Measurements from ENCODE around the gene ARID3B.
"Not testable (repeated sequence)": the region's sequence is repeated elsewhere in the genome, so short reads cannot be mapped to it uniquely, and the experiment has no call there.

The ARID3B gene

GRCh38 chr15:74514059-74514458 lies 27.0 kb upstream of the ARID3B start:
- not testable (repeated sequence) for H3K9me3 ChIP-seq (ENCODE audit: control insufficient read depth, low read length); H3K9ac ChIP-seq (ENCODE audit: low read length); H3K4me3 ChIP-seq (ENCODE audit: low read length); H3K27me3 ChIP-seq (replicated peaks; ENCODE audit: control insufficient read depth, insufficient read depth, low read length); H3K36me3 ChIP-seq (ENCODE audit: control insufficient read depth, insufficient read depth, low read length, severe bottlenecking); H3K4me1 ChIP-seq (ENCODE audit: control insufficient read depth, insufficient read depth, low read length)
- DNase-seq (ENCODE audit: low read depth): peak; percentile 13

GRCh38 chr15:74517096-74517495 lies 23.9 kb upstream of the ARID3B start:
- Histone ChIP-seq H3K36me3 (ENCODE audit: control insufficient read depth, insufficient read depth, low read length, severe bottlenecking) (no peaks in the 10 kb centered on the region), H3K9ac (ENCODE audit: low read length) (no peak overlapping the region), H3K27me3 (replicated peaks; ENCODE audit: control insufficient read depth, insufficient read depth, low read length) (no peaks in the 10 kb centered on the region), H3K4me3 (ENCODE audit: low read length) (no peak overlapping the region), H3K4me1 (ENCODE audit: control insufficient read depth, insufficient read depth, low read length) (no peaks in the 10 kb centered on the region), H3K9me3 (ENCODE audit: control insufficient read depth, low read length) (no peaks in the 10 kb centered on the region)
- DNase-seq (ENCODE audit: low read depth): no peak

DNA sequence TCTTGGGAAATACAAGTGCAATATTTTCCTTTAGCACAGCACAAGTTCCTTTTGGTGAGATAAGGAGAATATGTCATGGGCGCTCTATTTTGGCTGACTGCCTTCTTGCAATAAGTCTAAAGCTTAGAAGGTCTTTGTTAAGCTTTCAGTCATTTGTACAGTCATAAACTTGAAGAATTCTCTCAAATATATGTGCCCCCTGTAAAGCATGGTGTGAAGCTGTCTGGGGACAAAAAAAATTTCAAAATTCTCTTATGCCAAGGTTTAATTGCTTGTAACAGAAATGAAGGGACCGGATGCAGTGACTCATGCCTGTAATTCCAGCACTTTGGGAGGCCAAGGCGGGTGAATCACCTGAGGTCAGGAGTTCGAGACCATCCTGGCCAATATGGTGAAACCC lies 21.7 kb upstream of the ARID3B start:
- Histone ChIP-seq H3K4me3 (ENCODE audit: low read length) (no peak overlapping the region), H3K9ac (ENCODE audit: low read length) (no peak overlapping the region), H3K9me3 (ENCODE audit: control insufficient read depth, low read length) (no peaks in the 10 kb centered on the region), H3K36me3 (ENCODE audit: control insufficient read depth, insufficient read depth, low read length, severe bottlenecking) (no peaks in the 10 kb centered on the region), H3K4me1 (ENCODE audit: control insufficient read depth, insufficient read depth, low read length) (no peaks in the 10 kb centered on the region), H3K27me3 (replicated peaks; ENCODE audit: control insufficient read depth, insufficient read depth, low read length) (no peaks in the 10 kb centered on the region)
- DNase-seq (ENCODE audit: low read depth): no peak

GRCh38 chr15:74520407-74520806 lies 20.6 kb upstream of the ARID3B start:
- Histone ChIP-seq H3K4me3 (ENCODE audit: low read length) (no peak overlapping the region), H3K4me1 (ENCODE audit: control insufficient read depth, insufficient read depth, low read length) (peaks cover 2% of the 10 kb centered on the region), H3K9ac (ENCODE audit: low read length) (no peak overlapping the region), H3K27me3 (replicated peaks; ENCODE audit: control insufficient read depth, insufficient read depth, low read length) (no peaks in the 10 kb centered on the region), H3K9me3 (ENCODE audit: control insufficient read depth, low read length) (no peaks in the 10 kb centered on the region), H3K36me3 (ENCODE audit: control insufficient read depth, insufficient read depth, low read length, severe bottlenecking) (no peaks in the 10 kb centered on the region)
- no peak for DNase-seq (ENCODE audit: low read depth)

- no peak for DNase-seq (ENCODE audit: low read depth)
- Histone ChIP-seq H3K9me3 (ENCODE audit: control insufficient read depth, low read length) (no peaks in the 10 kb centered on the region), H3K36me3 (ENCODE audit: control insufficient read depth, insufficient read depth, low read length, severe bottlenecking) (no peaks in the 10 kb centered on the region), H3K27me3 (replicated peaks; ENCODE audit: control insufficient read depth, insufficient read depth, low read length) (no peaks in the 10 kb centered on the region), H3K4me1 (ENCODE audit: control insufficient read depth, insufficient read depth, low read length) (peaks cover 10% of the 10 kb centered on the region), H3K9ac (ENCODE audit: low read length) (no peak overlapping the region), H3K4me3 (ENCODE audit: low read length) (no peak overlapping the region)
These were observed 17.0 kb upstream of the ARID3B start for GRCh38 chr15:74523982-74524381.

GRCh38 chr15:74525309-74525708 lies 15.7 kb upstream of the ARID3B start:
- no peaks in the 10 kb centered on the region for H3K9me3 ChIP-seq (ENCODE audit: control insufficient read depth, low read length)

DNA sequence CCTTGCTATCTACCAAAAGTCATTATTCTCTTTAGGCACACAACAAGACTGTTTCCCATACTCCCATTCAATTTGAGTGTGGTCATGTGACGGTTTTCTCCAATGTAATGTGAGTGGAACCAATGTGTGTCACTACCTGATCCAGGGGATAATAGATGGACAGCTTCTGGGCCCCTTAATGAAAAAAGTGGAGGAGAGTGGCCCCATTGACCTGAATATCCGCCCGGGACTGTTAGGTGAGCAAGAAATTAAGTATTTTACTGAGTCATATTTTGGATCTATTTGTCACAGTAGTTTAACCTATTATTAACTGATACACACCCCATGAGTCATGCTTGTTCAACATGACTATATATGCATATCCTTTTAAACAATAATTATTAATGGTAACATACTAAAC lies 15.1 kb upstream of the ARID3B start:
- H3K27me3 ChIP-seq (replicated peaks; ENCODE audit: control insufficient read depth, insufficient read depth, low read length): no peaks in the 10 kb centered on the region
- no peak for DNase-seq (ENCODE audit: low read depth)
- no peaks in the 10 kb centered on the region for H3K36me3 ChIP-seq (ENCODE audit: control insufficient read depth, insufficient read depth, low read length, severe bottlenecking)
- peaks cover 10% of the 10 kb centered on the region for H3K4me1 ChIP-seq (ENCODE audit: control insufficient read depth, insufficient read depth, low read length)
- no peaks in the 10 kb centered on the region for H3K9me3 ChIP-seq (ENCODE audit: control insufficient read depth, low read length)
- H3K9ac ChIP-seq (ENCODE audit: low read length): no peak overlapping the region
- no peak overlapping the region for H3K4me3 ChIP-seq (ENCODE audit: low read length)

More at GRCh38 chr15:74525309-74525708, 15.7 kb upstream of the ARID3B start:
- Histone ChIP-seq H3K27me3 (replicated peaks; ENCODE audit: control insufficient read depth, insufficient read depth, low read length) (no peaks in the 10 kb centered on the region), H3K4me3 (ENCODE audit: low read length) (no peak overlapping the region), H3K9ac (ENCODE audit: low read length) (no peak overlapping the region), H3K36me3 (ENCODE audit: control insufficient read depth, insufficient read depth, low read length, severe bottlenecking) (no peaks in the 10 kb centered on the region), H3K4me1 (ENCODE audit: control insufficient read depth, insufficient read depth, low read length) (peaks cover 10% of the 10 kb centered on the region)
- no peak for DNase-seq (ENCODE audit: low read depth)

- H3K36me3 ChIP-seq (ENCODE audit: control insufficient read depth, insufficient read depth, low read length, severe bottlenecking): no peaks in the 10 kb centered on the region
- no peaks in the 10 kb centered on the region for H3K27me3 ChIP-seq (replicated peaks; ENCODE audit: control insufficient read depth, insufficient read depth, low read length)
- H3K4me3 ChIP-seq (ENCODE audit: low read length): no peak overlapping the region
- peaks cover 16% of the 10 kb centered on the region for H3K4me1 ChIP-seq (ENCODE audit: control insufficient read depth, insufficient read depth, low read length)
- H3K9ac ChIP-seq (ENCODE audit: low read length): no peak overlapping the region
- no peaks in the 10 kb centered on the region for H3K9me3 ChIP-seq (ENCODE audit: control insufficient read depth, low read length)
- no peak for DNase-seq (ENCODE audit: low read depth)
These were observed 12.1 kb upstream of the ARID3B start for GRCh38 chr15:74528876-74529275.

- H3K4me3 ChIP-seq (ENCODE audit: low read length): no peak overlapping the region
- peaks cover 16% of the 10 kb centered on the region for H3K4me1 ChIP-seq (ENCODE audit: control insufficient read depth, insufficient read depth, low read length)
- no peaks in the 10 kb centered on the region for H3K36me3 ChIP-seq (ENCODE audit: control insufficient read depth, insufficient read depth, low read length, severe bottlenecking)
- DNase-seq (ENCODE audit: low read depth): no peak
- no peak overlapping the region for H3K9ac ChIP-seq (ENCODE audit: low read length)
- H3K9me3 ChIP-seq (ENCODE audit: control insufficient read depth, low read length): no peaks in the 10 kb centered on the region
- no peaks in the 10 kb centered on the region for H3K27me3 ChIP-seq (replicated peaks; ENCODE audit: control insufficient read depth, insufficient read depth, low read length)
These were observed 11.1 kb upstream of the ARID3B start for GRCh38 chr15:74529921-74530320.

GRCh38 chr15:74530771-74531143 lies 10.3 kb upstream of the ARID3B start:
- H3K9ac ChIP-seq (ENCODE audit: low read length): no peak overlapping the region
- H3K9me3 ChIP-seq (ENCODE audit: control insufficient read depth, low read length): no peaks in the 10 kb centered on the region
- DNase-seq (ENCODE audit: low read depth): no peak
- H3K4me1 ChIP-seq (ENCODE audit: control insufficient read depth, insufficient read depth, low read length): peaks cover 15% of the 10 kb centered on the region
- no peak overlapping the region for H3K4me3 ChIP-seq (ENCODE audit: low read length)
- no peaks in the 10 kb centered on the region for H3K36me3 ChIP-seq (ENCODE audit: control insufficient read depth, insufficient read depth, low read length, severe bottlenecking)
- no peaks in the 10 kb centered on the region for H3K27me3 ChIP-seq (replicated peaks; ENCODE audit: control insufficient read depth, insufficient read depth, low read length)

DNA sequence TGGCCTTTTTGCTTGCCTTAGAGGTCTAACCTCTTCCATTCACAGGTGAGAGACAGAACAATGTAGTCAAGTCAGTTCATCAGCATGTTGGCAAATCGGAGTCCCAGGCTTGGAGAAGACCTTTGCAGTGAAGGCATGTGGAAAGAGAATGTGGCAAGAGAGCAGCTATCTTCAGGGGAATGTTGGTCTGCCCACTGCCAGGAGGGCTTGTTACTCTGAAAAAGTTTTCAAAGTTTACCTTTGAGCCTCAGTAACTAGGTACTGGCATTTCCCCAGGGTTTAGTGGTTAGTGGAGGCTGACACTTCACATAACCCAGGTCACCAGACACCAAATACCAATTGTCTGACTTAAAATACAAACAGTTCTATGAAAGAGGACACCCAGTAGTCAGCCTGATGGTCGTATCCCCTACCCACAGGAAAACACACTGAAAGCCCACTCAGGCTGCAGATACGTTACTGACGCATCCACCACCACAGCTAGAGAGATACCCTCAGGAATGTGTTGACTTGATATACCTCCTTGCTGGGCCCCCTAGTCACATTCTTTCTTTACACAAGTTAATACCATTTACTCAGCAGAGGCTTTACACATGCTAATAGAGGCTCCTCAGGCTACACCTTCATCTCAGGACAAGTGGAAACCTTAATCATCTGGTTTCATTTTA lies 9.7 kb upstream of the ARID3B start:
- Histone ChIP-seq H3K9me3 (ENCODE audit: control insufficient read depth, low read length) (no peaks in the 10 kb centered on the region), H3K9ac (ENCODE audit: low read length) (no peak overlapping the region), H3K27me3 (replicated peaks; ENCODE audit: control insufficient read depth, insufficient read depth, low read length) (no peaks in the 10 kb centered on the region), H3K4me1 (ENCODE audit: control insufficient read depth, insufficient read depth, low read length) (peaks cover 10% of the 10 kb centered on the region), H3K36me3 (ENCODE audit: control insufficient read depth, insufficient read depth, low read length, severe bottlenecking) (no peaks in the 10 kb centered on the region), H3K4me3 (ENCODE audit: low read length) (no peak overlapping the region)
- DNase-seq (ENCODE audit: low read depth): peak; percentile 19

Measured in adipocyte (in vitro differentiated cells).